Putamen (tissue), 1 donor: Measurements from ENCODE around the gene CCR5AS.

Source experiments
- DNase-seq: peaks from one replicate; pipeline ENCODE4 v3.0.0-alpha.2; 2016; ENCODE audit warnings: low spot score

The CCR5AS gene

DNA sequence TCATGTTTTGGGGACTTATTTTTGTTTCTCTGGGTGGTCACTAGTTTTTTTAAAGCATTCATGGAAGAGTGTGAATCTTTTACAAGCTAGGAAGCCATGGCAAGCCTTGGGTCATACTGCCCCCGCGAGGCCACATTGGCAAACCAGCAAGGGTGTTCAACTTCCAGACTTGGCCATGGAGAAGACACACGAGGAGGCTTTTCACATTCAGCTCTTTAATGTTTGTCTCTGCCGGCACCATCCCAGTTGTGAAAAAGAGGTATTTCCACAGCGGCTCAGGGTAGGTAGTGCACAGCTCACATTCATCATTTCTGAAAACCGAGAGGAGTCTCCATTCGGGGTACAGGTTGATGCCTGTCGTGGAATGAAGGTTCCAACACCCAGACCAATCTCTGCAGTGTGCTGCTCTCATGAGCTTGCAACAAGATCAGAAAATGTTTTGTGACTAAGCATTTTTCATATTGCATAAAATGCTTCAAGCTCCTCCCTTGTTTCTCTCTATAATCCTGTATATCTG lies 28.4 kb downstream of the CCR5AS start:
- no peak for DNase-seq

DNA sequence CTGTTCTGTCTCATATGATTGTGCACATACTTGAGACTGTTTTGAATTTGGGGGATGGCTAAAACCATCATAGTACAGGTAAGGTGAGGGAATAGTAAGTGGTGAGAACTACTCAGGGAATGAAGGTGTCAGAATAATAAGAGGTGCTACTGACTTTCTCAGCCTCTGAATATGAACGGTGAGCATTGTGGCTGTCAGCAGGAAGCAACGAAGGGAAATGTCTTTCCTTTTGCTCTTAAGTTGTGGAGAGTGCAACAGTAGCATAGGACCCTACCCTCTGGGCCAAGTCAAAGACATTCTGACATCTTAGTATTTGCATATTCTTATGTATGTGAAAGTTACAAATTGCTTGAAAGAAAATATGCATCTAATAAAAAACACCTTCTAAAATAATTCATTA lies 31.1 kb downstream of the CCR5AS start:
- no peak for DNase-seq

DNA sequence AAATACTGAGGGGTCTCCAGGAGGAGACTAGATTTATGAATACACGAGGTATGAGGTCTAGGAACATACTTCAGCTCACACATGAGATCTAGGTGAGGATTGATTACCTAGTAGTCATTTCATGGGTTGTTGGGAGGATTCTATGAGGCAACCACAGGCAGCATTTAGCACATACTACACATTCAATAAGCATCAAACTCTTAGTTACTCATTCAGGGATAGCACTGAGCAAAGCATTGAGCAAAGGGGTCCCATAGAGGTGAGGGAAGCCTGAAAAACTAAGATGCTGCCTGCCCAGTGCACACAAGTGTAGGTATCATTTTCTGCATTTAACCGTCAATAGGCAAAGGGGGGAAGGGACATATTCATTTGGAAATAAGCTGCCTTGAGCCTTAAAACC lies 31.6 kb downstream of the CCR5AS start:
- DNase-seq, result no peak

DNA sequence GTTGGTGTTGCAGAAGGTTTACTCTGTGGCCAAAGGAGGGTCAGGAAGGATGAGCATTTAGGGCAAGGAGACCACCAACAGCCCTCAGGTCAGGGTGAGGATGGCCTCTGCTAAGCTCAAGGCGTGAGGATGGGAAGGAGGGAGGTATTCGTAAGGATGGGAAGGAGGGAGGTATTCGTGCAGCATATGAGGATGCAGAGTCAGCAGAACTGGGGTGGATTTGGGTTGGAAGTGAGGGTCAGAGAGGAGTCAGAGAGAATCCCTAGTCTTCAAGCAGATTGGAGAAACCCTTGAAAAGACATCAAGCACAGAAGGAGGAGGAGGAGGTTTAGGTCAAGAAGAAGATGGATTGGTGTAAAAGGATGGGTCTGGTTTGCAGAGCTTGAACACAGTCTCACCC lies 32.1 kb downstream of the CCR5AS start:
- no peak for DNase-seq

DNA sequence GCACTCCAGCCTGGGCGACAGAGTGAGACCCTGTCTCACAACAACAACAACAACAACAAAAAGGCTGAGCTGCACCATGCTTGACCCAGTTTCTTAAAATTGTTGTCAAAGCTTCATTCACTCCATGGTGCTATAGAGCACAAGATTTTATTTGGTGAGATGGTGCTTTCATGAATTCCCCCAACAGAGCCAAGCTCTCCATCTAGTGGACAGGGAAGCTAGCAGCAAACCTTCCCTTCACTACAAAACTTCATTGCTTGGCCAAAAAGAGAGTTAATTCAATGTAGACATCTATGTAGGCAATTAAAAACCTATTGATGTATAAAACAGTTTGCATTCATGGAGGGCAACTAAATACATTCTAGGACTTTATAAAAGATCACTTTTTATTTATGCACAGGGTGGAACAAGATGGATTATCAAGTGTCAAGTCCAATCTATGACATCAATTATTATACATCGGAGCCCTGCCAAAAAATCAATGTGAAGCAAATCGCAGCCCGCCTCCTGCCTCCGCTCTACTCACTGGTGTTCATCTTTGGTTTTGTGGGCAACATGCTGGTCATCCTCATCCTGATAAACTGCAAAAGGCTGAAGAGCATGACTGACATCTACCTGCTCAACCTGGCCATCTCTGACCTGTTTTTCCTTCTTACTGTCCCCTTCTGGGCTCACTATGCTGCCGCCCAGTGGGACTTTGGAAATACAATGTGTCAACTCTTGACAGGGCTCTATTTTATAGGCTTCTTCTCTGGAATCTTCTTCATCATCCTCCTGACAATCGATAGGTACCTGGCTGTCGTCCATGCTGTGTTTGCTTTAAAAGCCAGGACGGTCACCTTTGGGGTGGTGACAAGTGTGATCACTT lies 34.1 kb downstream of the CCR5AS start:
- DNase-seq, result no peak

DNA sequence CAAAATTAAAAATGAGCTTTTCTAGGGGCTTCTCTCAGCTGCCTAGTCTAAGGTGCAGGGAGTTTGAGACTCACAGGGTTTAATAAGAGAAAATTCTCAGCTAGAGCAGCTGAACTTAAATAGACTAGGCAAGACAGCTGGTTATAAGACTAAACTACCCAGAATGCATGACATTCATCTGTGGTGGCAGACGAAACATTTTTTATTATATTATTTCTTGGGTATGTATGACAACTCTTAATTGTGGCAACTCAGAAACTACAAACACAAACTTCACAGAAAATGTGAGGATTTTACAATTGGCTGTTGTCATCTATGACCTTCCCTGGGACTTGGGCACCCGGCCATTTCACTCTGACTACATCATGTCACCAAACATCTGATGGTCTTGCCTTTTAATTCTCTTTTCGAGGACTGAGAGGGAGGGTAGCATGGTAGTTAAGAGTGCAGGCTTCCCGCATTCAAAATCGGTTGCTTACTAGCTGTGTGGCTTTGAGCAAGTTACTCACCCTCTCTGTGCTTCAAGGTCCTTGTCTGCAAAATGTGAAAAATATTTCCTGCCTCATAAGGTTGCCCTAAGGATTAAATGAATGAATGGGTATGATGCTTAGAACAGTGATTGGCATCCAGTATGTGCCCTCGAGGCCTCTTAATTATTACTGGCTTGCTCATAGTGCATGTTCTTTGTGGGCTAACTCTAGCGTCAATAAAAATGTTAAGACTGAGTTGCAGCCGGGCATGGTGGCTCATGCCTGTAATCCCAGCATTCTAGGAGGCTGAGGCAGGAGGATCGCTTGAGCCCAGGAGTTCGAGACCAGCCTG lies 35.1 kb downstream of the CCR5AS start:
- DNase-seq, result no peak

DNA sequence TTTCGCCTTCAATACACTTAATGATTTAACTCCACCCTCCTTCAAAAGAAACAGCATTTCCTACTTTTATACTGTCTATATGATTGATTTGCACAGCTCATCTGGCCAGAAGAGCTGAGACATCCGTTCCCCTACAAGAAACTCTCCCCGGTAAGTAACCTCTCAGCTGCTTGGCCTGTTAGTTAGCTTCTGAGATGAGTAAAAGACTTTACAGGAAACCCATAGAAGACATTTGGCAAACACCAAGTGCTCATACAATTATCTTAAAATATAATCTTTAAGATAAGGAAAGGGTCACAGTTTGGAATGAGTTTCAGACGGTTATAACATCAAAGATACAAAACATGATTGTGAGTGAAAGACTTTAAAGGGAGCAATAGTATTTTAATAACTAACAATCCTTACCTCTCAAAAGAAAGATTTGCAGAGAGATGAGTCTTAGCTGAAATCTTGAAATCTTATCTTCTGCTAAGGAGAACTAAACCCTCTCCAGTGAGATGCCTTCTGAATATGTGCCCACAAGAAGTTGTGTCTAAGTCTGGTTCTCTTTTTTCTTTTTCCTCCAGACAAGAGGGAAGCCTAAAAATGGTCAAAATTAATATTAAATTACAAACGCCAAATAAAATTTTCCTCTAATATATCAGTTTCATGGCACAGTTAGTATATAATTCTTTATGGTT lies 35.9 kb downstream of the CCR5AS start, which contains the start of gene CCR5:
CCR5 (plus strand) TSS at position 108 of the 680 bp plus-strand sequence. CDS start 1,957 bp downstream, outside the sequence.
- no peak for DNase-seq

DNA sequence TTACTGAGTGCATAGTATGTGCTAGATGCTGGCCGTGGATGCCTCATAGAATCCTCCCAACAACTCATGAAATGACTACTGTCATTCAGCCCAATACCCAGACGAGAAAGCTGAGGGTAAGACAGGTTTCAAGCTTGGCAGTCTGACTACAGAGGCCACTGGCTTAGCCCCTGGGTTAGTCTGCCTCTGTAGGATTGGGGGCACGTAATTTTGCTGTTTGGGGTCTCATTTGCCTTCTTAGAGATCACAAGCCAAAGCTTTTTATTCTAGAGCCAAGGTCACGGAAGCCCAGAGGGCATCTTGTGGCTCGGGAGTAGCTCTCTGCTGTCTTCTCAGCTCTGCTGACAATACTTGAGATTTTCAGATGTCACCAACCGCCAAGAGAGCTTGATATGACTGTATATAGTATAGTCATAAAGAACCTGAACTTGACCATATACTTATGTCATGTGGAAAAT lies 37.2 kb downstream of the CCR5AS start:
- DNase-seq, result no peak

DNA sequence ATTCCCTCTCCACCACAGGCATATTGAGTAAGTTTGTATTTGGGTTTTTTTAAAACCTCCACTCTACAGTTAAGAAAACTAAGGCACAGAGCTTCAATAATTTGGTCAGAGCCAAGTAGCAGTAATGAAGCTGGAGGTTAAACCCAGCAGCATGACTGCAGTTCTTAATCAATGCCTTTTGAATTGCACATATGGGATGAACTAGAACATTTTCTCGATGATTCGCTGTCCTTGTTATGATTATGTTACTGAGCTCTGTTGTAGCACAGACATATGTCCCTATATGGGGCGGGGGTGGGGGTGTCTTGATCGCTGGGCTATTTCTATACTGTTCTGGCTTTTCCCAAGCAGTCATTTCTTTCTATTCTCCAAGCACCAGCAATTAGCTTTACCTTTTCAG lies 37.7 kb downstream of the CCR5AS start:
- DNase-seq, result no peak

DNA sequence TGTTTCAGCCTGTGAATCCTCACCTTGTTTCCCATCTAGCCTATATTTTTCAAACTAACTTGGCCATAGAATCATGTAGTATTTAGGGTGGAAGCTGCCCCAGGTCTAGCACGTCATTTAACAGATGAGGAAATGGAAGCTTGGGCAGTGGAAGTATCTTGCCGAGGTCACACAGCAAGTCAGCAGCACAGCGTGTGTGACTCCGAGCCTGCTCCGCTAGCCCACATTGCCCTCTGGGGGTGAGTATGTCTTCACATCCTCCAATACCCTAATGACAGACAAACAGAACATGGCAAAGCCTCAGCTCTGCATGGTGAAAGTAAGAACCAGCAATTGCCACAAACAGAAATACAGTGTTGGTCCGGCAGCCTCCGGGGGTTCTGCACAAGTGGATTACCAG lies 38.3 kb downstream of the CCR5AS start:
- DNase-seq, result peak; percentile 34

DNA sequence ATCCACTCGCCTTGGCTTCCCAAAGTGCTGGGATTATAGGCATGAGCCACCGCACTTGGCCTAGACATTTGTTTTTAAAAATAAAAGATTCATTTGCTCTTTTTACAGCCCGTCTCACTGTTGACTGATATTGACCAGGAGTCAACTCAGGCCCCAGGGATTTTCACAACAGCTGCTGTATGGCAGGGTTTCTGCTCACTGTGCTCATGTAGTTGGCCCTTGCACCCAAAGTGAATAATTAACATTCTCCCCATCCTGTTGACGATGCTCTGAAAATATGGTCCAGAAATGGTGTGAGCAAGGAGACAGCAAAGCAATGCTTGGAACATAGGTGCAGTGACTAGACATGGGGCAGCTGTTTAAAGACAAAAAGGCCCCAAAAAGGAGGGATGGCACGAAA lies 39.1 kb downstream of the CCR5AS start:
- no peak for DNase-seq

DNA sequence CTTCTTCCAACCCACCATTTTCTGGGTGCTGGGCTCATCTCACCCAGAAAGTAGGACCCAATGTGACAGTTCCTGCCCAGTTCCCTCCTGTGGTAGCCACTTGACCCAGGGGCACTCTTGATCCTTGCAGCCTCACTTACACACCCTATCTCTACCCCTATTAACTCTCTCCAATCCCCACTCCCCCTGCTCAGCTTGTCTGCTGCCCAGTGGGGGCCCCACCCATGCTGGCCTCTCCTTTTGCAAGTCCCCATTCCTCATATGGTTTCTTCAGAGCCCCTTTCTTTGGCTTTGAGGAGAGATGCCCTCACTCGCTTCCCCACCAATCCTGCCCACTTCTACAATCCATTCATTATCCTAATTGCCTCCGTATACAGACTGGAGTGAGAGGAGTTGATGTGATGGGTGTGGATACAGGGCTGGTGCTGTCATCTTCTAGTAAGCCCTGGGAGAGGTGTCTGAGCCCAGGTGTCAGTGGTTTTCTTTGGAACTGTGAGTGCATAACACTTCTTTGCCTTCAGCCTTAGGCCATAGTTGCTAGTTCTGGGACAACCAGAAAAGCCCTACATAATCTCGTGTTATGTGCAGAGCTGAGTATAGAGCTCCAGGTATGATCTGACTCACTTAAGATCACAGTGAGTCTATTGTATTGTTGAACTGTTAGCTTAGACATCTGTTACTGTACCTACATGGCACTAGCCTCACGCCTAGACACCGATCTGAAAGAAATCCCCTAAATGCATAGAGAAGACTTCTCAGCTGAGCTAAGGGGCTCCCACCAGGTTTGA lies 40.9 kb downstream of the CCR5AS start:
- DNase-seq, result no peak

DNA sequence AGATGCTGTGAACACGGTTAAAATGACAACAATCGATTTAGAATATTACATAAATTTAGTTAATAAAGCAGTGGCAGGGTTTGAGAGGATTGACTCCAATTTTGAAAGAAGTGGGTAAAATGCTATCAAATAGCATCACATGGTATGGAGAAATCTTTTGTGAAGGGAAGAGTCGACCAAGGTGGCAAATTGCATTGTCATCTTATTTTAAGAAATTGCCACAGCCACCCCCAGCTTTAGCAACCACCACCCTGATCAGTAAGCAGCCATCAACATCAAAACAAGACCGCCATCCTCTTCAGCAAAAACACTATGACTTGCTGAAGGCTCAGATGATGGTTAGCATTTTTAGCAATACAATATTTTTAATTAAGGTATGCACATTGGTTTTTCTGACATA lies 41.8 kb downstream of the CCR5AS start:
- no peak for DNase-seq

DNA sequence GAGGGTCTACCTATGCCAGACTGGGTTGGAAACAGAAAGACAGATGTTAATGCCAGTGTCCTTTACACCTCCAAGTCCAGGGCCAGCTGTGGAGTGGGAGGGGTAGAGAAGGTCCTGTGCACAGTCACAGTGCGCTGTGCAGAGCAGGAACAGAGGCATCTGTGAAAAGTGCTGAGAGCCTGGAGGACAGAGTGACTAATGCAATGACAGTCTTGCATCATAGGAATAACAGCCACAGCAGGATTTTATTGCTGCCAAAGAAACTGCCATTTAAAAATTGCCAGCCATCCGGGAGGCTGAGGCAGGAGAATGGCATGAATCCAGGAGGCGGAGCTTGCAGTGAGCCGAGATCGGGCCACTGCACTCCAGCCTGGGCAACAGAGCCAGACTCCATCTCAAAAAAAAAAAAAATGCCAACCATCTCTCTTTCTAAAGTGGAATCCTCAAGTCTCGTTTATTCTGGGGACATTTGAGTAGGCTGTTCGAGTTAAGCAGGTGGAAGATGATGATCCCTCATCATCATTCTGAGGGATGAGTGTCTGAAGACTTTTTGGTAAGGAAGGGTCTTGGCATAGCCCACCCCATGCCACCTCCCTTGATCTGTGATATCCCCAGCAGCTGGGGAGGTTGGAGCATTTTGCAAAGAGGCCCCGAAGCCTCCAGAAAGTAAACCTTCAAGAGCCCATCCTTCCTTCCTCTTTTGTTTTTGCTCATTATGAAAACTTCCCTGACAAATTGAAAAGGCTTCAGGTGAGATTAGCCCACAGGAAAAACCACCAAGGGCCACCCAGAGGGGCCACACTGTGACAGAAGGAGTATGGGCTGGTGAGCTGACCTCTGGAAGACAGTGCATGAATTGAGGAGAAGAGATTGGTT lies 45.2 kb downstream of the CCR5AS start:
- no peak for DNase-seq

DNA sequence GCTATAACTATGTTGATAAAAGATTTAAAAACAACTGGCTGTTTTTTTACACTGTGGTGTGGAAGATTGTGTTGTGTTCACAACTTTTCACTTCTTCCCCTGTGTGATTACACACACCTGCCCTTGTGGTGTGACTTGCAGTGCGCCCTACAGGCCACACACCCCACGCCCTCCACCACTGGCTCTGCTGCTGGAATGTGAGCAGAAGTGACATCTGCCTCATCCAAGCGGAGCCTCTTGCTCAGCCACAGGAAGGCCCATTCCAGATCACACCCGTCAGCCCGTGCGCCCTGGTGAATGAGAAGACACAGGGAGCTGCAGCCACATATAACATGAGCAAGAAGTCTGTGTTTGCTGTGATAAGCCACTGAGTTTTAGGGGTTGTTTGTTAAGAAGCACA lies 46.0 kb downstream of the CCR5AS start:
- no peak for DNase-seq

DNA sequence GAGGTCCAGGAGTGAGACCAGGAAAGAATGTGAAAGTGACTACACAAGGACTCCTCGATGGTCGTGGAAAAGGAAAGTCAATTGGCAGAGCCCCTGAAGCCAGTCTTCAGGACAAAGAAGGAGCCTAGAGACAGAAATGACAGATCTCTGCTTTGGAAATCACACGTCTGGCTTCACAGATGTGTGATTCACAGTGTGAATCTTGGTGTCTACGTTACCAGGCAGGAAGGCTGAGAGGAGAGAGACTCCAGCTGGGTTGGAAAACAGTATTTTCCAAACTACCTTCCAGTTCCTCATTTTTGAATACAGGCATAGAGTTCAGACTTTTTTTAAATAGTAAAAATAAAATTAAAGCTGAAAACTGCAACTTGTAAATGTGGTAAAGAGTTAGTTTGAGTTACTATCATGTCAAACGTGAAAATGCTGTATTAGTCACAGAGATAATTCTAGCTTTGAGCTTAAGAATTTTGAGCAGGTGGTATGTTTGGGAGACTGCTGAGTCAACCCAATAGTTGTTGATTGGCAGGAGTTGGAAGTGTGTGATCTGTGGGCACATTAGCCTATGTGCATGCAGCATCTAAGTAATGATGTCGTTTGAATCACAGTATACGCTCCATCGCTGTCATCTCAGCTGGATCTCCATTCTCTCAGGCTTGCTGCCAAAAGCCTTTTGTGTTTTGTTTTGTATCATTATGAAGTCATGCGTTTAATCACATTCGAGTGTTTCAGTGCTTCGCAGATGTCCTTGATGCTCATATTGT lies 47.0 kb downstream of the CCR5AS start:
- DNase-seq, result peak; percentile 67

DNA sequence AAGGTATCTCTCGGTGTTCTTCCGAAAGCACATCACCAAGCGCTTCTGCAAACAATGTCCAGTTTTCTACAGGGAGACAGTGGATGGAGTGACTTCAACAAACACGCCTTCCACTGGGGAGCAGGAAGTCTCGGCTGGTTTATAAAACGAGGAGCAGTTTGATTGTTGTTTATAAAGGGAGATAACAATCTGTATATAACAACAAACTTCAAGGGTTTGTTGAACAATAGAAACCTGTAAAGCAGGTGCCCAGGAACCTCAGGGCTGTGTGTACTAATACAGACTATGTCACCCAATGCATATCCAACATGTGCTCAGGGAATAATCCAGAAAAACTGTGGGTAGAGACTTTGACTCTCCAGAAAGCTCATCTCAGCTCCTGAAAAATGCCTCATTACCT lies 48.4 kb downstream of the CCR5AS start:
- DNase-seq, result no peak

DNA sequence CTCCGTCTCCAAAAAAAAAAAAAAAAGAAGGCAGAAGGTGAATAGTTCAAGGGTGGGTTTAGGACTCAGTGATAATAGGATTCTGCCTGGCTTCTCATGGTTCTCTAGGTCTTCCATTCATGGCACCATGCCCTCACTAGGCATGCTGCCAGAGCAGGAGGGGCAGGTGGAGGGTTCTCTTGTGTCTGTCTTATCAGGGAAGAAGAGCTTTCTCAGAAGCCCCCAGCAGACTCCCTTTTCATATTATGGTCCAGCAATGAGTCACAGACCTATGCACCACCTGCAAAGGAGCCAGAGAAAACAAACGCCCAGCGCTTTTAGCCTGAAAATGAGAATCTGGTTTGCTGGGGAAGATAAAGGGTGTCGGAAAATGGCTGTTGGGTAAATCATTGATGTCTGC lies 50.0 kb downstream of the CCR5AS start:
- DNase-seq, result no peak

DNA sequence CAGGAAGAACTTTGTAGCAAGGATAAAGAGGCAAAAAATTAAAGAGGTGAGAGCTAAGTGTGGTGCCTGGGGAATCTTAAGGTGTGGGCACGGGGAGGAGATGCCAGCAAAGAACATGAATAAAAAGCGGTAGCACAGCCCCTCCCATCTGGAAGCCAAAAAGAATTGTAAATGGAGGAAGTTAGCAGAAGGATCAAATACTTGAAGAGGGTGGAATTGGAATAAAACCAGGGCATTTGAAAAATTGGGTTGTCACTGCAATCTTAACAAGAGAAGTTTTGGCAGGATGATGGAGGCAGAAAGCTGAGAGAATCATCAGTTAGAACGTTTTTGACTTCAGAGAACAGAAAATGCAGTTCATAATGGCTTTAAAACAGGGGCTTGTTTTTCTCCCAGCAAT lies 50.6 kb downstream of the CCR5AS start:
- no peak for DNase-seq

DNA sequence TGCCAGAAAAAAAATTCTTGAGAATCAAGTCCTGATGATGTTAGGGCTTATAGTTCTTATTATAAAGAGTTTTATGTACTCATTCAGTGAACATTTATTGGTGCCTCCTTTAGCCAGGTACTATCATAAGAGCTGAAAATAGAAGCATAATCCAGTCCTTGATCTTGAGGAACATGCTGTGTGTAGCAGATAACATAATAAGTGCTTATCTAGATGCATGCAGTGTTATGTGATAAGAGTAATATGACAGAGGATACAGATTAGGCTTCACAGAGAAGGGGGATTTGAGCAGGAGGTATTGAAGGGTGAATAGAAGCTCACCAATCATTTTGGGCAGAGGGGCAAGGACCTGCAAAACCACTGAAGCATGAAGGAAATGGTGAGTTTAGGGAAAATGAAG lies 51.9 kb downstream of the CCR5AS start:
- DNase-seq, result no peak
